PFSK-1 (cell line): Measurements from ENCODE around the gene XYLT1.

Experiments used
- FOXP2 ChIP-seq: optimal IDR thresholded peaks from 2 replicates; pipeline ENCODE3; 2011; ENCODE audit warnings: borderline replicate concordance, control low read depth, inconsistent platforms; ENCODE audit not compliant: insufficient read depth; ENCODE audit errors: extremely low read length, extremely low read depth
- POLR2AphosphoS5 ChIP-seq: IDR thresholded peaks from 2 replicates; pipeline ENCODE4 v1.6.1; 2012; ENCODE audit warnings: low read depth, mild to moderate bottlenecking, control low read depth, low read length, moderate library complexity
- REST ChIP-seq, 2 experiments: IDR thresholded peaks; 2 replicates each; pipeline versions ENCODE4 v1.6.1 to v1.8.0; 2011 to 2012; ENCODE audit warnings: low read depth in 2 of 2, low read length in 2 of 2, control low read depth in 1 of 2, inconsistent platforms in 1 of 2, mild to moderate bottlenecking in 1 of 2, moderate library complexity in 1 of 2; ENCODE audit not compliant: insufficient read depth in 1 of 2
- SIN3A ChIP-seq: IDR thresholded peaks from 2 replicates; pipeline ENCODE4 v1.6.1; 2012; ENCODE audit warnings: mild to moderate bottlenecking, low read length, moderate library complexity, borderline replicate concordance; ENCODE audit not compliant: insufficient read depth
- TAF1 ChIP-seq: IDR thresholded peaks from 2 replicates; pipeline ENCODE4 v1.6.1; 2012; ENCODE audit warnings: low read length, control low read depth, borderline replicate concordance; ENCODE audit not compliant: insufficient read depth

XYLT1 gene

GRCh38 chr16:17177242-17177958 lies 293.4 kb downstream of the XYLT1 start:
- TF ChIP-seq REST (IDR thresholded peaks at IDR 0.05; ENCODE audit: insufficient read depth in 1 of 2, low read depth in 2 of 2, low read length in 2 of 2) = no peak
- TF ChIP-seq FOXP2 = no peak
- no peak for TF ChIP-seq POLR2AphosphoS5
- no peak for TF ChIP-seq SIN3A
- TF ChIP-seq TAF1 = no peak

GRCh38 chr16:17176199-17176598 lies 294.6 kb downstream of the XYLT1 start:
- no peak for TF ChIP-seq REST (IDR thresholded peaks at IDR 0.05; ENCODE audit: insufficient read depth in 1 of 2, low read depth in 2 of 2, low read length in 2 of 2)
- no peak for TF ChIP-seq SIN3A
- TF ChIP-seq FOXP2 = no peak
- no peak for TF ChIP-seq TAF1
- TF ChIP-seq POLR2AphosphoS5 = no peak

GRCh38 chr16:17173281-17173680 lies 297.5 kb downstream of the XYLT1 start:
- TF ChIP-seq POLR2AphosphoS5 = no peak

- TF ChIP-seq REST (IDR thresholded peaks at IDR 0.05; ENCODE audit: insufficient read depth in 1 of 2, low read depth in 2 of 2, low read length in 2 of 2) (no peak), POLR2AphosphoS5 (no peak), FOXP2 (no peak), SIN3A (no peak), TAF1 (no peak)
Observed at GRCh38 chr16:17171250-17172143, 299.3 kb downstream of the XYLT1 start.

GRCh38 chr16:17170435-17170834 lies 300.3 kb downstream of the XYLT1 start:
- no peak for TF ChIP-seq REST (IDR thresholded peaks at IDR 0.05; ENCODE audit: insufficient read depth in 1 of 2, low read depth in 2 of 2, low read length in 2 of 2)
- TF ChIP-seq FOXP2 = no peak
- TF ChIP-seq TAF1 = no peak
- TF ChIP-seq POLR2AphosphoS5 = no peak
- TF ChIP-seq SIN3A = no peak
